DOHH2 (cell line): ENCODE results near the gene PLK2.
A peak's percentile ranks its signal among the peaks of the same experiment; 100 is the strongest.

Source experiments
- H3F3A ChIP-seq: fragments of 200-600 bp; sonication (generic), shearing (Covaris generic); 2 replicates; pipeline ENCODE4 v1.6.0; 2016; ENCODE audit warnings: antibody characterized with exemption, mild to moderate bottlenecking; ENCODE audit not compliant: control insufficient read depth, insufficient read depth
- H3K27ac ChIP-seq: fragments of 200-600 bp; sonication (generic); 2 replicates; pipeline ENCODE4 v1.5.1; 2014; ENCODE audit warnings: low read depth, mild to moderate bottlenecking, low read length, moderate library complexity
- H3K27me3 ChIP-seq: fragments of 200-600 bp; sonication (generic); 2 replicates; pipeline ENCODE4 v1.6.1; 2014; ENCODE audit warnings: mild to moderate bottlenecking, low read length, mixed read lengths; ENCODE audit not compliant: control insufficient read depth
- H3K36me3 ChIP-seq: fragments of 200-600 bp; sonication (generic); 2 replicates; pipeline ENCODE4 v1.6.1; 2014; ENCODE audit warnings: mild to moderate bottlenecking, low read length, moderate library complexity, mixed read lengths; ENCODE audit not compliant: control insufficient read depth
- H3K4me1 ChIP-seq: fragments of 200-600 bp; sonication (generic); 2 replicates; pipeline ENCODE4 v1.6.1; 2014; ENCODE audit warnings: mild to moderate bottlenecking, low read length, mixed read lengths; ENCODE audit not compliant: control insufficient read depth
- H3K4me2 ChIP-seq: fragments of 200-600 bp; sonication (generic); 2 replicates; pipeline ENCODE4 v1.6.0; 2014; ENCODE audit warnings: mild to moderate bottlenecking, low read length, moderate library complexity
- H3K4me3 ChIP-seq: fragments of 200-600 bp; sonication (generic); 2 replicates; pipeline ENCODE4 v1.5.1; 2014; ENCODE audit warnings: mild to moderate bottlenecking, low read length, mixed read lengths
- H3K79me2 ChIP-seq: fragments of 200-600 bp; sonication (generic); 2 replicates; pipeline ENCODE4 v1.6.1; 2014; ENCODE audit warnings: mild to moderate bottlenecking, low read length, mixed read lengths; ENCODE audit not compliant: control insufficient read depth
- H3K9me2 ChIP-seq: fragments of 200-600 bp; sonication (generic); replicated peaks from 2 replicates; pipeline ENCODE4 v1.6.1; 2014; ENCODE audit warnings: mild to moderate bottlenecking, low read length, mixed read lengths; ENCODE audit not compliant: control insufficient read depth
- H3K9me3 ChIP-seq: fragments of 200-600 bp; sonication (generic); 2 replicates; pipeline ENCODE4 v1.6.1; 2014; ENCODE audit warnings: antibody characterized with exemption, low read length, mixed read lengths; ENCODE audit not compliant: control insufficient read depth, insufficient read depth
- H4K20me1 ChIP-seq: fragments of 200-600 bp; sonication (generic); 2 replicates; pipeline ENCODE4 v1.6.0; 2014; ENCODE audit warnings: low read depth, mild to moderate bottlenecking, antibody characterized with exemption, low read length, moderate library complexity; ENCODE audit not compliant: control insufficient read depth, insufficient read depth
- CTCF ChIP-seq: fragments of 200-600 bp; sonication (generic); IDR thresholded peaks from one replicate; pipeline ENCODE4 v1.5.1; 2014; ENCODE audit warnings: antibody characterized with exemption, mild to moderate bottlenecking, low read depth, low read length; ENCODE audit not compliant: poor library complexity, severe bottlenecking
- EZH2phosphoT487 ChIP-seq: fragments of 200-600 bp; sonication (generic); IDR thresholded peaks from 2 replicates; pipeline ENCODE4 v1.6.1; 2017; ENCODE audit warnings: borderline replicate concordance, mild to moderate bottlenecking, antibody characterized with exemption, low read length, moderate library complexity, mixed read lengths

Gene PLK2

GRCh38 chr5:58497921-58498320 lies 38.0 kb upstream of the PLK2 start:
- no peak overlapping the region for H3K27ac ChIP-seq

GRCh38 chr5:58497386-58497785 lies 37.5 kb upstream of the PLK2 start:
- H4K20me1 ChIP-seq = no peaks in the 10 kb centered on the region
- no peaks in the 10 kb centered on the region; the same call in 1 of the 2 replicates for H3K9me2 ChIP-seq
- peaks cover 38% of the 10 kb centered on the region for H3K4me1 ChIP-seq
- peaks cover 13% of the 10 kb centered on the region for H3K79me2 ChIP-seq
- no peak overlapping the region for H3K27ac ChIP-seq
- H3K9me3 ChIP-seq = no peaks in the 10 kb centered on the region
- no peaks in the 10 kb centered on the region for H3K27me3 ChIP-seq
- H3K36me3 ChIP-seq = peaks cover 34% of the 10 kb centered on the region
- no peak overlapping the region for H3K4me3 ChIP-seq
- TF ChIP-seq CTCF (no peak), EZH2phosphoT487 (no peak)
- no peaks in the 10 kb centered on the region for H3F3A ChIP-seq
- H3K4me2 ChIP-seq = no peak overlapping the region

More at GRCh38 chr5:58497921-58498320, 38.0 kb upstream of the PLK2 start:
- no peak overlapping the region for H3K4me2 ChIP-seq
- peaks cover 33% of the 10 kb centered on the region for H3K4me1 ChIP-seq
- H3K79me2 ChIP-seq = peaks cover 7% of the 10 kb centered on the region
- H4K20me1 ChIP-seq = no peaks in the 10 kb centered on the region
- H3K4me3 ChIP-seq = no peak overlapping the region
- H3K9me3 ChIP-seq = no peaks in the 10 kb centered on the region
- TF ChIP-seq EZH2phosphoT487 = no peak
- TF ChIP-seq CTCF = no peak
- peaks cover 30% of the 10 kb centered on the region for H3K36me3 ChIP-seq
- H3K27me3 ChIP-seq = no peaks in the 10 kb centered on the region
- no peaks in the 10 kb centered on the region for H3F3A ChIP-seq
- no peaks in the 10 kb centered on the region; the same call in 1 of the 2 replicates for H3K9me2 ChIP-seq

DNA sequence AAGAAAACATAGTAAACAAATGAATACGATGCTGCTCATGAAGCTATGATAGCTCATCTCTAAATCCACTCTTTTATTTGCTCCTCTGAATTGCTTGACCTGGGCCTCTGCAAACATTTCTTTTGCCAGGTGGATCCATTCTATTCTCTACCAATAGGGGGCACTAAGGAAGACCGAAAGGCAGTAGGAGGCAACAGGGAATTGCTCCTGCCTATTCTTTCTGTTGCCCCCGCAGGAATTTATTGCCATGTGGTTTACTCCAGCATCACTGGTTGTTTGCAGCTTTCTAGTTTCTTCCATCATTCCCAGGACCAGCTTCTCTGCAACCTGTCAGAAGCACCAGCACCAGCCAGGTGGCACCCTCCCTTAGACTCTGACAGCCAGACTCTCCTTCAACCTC lies 36.6 kb upstream of the PLK2 start:
- peak; percentile 48 for TF ChIP-seq CTCF
- no peak for TF ChIP-seq EZH2phosphoT487
- Histone ChIP-seq H3K27me3 (no peaks in the 10 kb centered on the region), H3K79me2 (peaks cover 22% of the 10 kb centered on the region)

More for the DNA sequence above, 36.6 kb upstream of the PLK2 start:
- Histone ChIP-seq H3K9me2 (no peaks in the 10 kb centered on the region; the same call in 1 of the 2 replicates), H4K20me1 (no peaks in the 10 kb centered on the region), H3K4me2 (no peak overlapping the region), H3K4me3 (no peak overlapping the region), H3K4me1 (peaks cover 43% of the 10 kb centered on the region), H3K36me3 (peaks cover 34% of the 10 kb centered on the region), H3F3A (no peaks in the 10 kb centered on the region), H3K9me3 (no peaks in the 10 kb centered on the region), H3K27ac (no peak overlapping the region)
